IMR-90 (cell line): Measurements from ENCODE around the gene PRR18. TPM values are rescaled to one million over a fixed set of nuclear protein-coding genes. Genes with fewer than 3 reads are reported as not detected.
A peak's percentile ranks its signal among the peaks of the same experiment; 100 is the strongest.

Experiments
- ATAC-seq: fragments of 200-7000 bp; cut with Tn5 transposase; 2 replicates; pipeline ENCODE4 v1.9.1; 2020; ENCODE audit warnings: low read depth, mild to moderate bottlenecking, moderate library complexity
- BruUV-seq: library from RNA; stranded (reverse); fragments of 400-500 nt; replicated peaks from 2 replicates; lab custom pipeline; 2021; lab: Mats Ljungman, UMichigan
- CTCF ChIA-PET: fragments of 300-600 bp; formaldehyde crosslinking; extraction: SDS; loops from one replicate; lab custom pipeline; 2021; ENCODE audit warnings: antibody characterized with exemption; lab: Yijun Ruan, JAX
- POLR2A ChIA-PET: fragments of 300-600 bp; sonication (Branson Sonifier 250); formaldehyde crosslinking; loops from one replicate; lab custom pipeline; 2022; ENCODE audit warnings: antibody characterized with exemption; ENCODE audit not compliant: unreplicated experiment; lab: Charles Lee
- DNase-seq: peaks from one replicate; pipeline ENCODE4 v3.0.0; 2013
- H2AFZ ChIP-seq: replicated peaks from 2 replicates; pipeline ENCODE3; 2013; ENCODE audit warnings: low read length, mild to moderate bottlenecking; ENCODE audit not compliant: poor library complexity
- H2AK5ac ChIP-seq: 2 replicates; pipeline ENCODE4 v1.6.1; 2013; ENCODE audit warnings: low read depth, low read length, inconsistent platforms
- H2AK9ac ChIP-seq: replicated peaks from 2 replicates; pipeline ENCODE3; 2013; ENCODE audit warnings: mild to moderate bottlenecking, low read depth, low read length, moderate library complexity; ENCODE audit not compliant: poor library complexity
- H2BK120ac ChIP-seq: 2 replicates; pipeline ENCODE4 v1.6.1; 2013; ENCODE audit warnings: low read depth, low read length, inconsistent platforms
- H2BK15ac ChIP-seq: 3 replicates; pipeline ENCODE4 v1.6.1; 2013; ENCODE audit warnings: low read depth, low read length, inconsistent platforms
- H2BK20ac ChIP-seq: 2 replicates; pipeline ENCODE4 v1.6.1; 2013; ENCODE audit warnings: low read depth, mild to moderate bottlenecking, inconsistent platforms, low read length, moderate library complexity
- H2BK5ac ChIP-seq: 2 replicates; pipeline ENCODE4 v1.6.1; 2013; ENCODE audit warnings: mild to moderate bottlenecking, low read depth, low read length, inconsistent platforms; ENCODE audit not compliant: poor library complexity, severe bottlenecking
- H3K14ac ChIP-seq: replicated peaks from 2 replicates; pipeline ENCODE4 v1.6.1; 2013; ENCODE audit warnings: low read depth, low read length, inconsistent platforms
- H3K18ac ChIP-seq: 2 replicates; pipeline ENCODE4 v1.6.1; 2013; ENCODE audit warnings: low read depth, low read length, control low read depth
- H3K23ac ChIP-seq: 2 replicates; pipeline ENCODE4 v1.6.1; 2013; ENCODE audit warnings: low read depth, low read length, inconsistent platforms
- H3K27ac ChIP-seq: 2 replicates; pipeline ENCODE4 v1.5.1; 2013; ENCODE audit warnings: mild to moderate bottlenecking, control low read depth, low read length; ENCODE audit not compliant: insufficient read depth
- H3K27me3 ChIP-seq: 2 replicates; pipeline ENCODE4 v1.6.1; 2013; ENCODE audit warnings: low read length; ENCODE audit not compliant: control insufficient read depth, insufficient read depth
- H3K36me3 ChIP-seq: 2 replicates; pipeline ENCODE4 v1.6.1; 2013; ENCODE audit warnings: low read length, mixed read lengths; ENCODE audit not compliant: control insufficient read depth, insufficient read depth
- H3K4ac ChIP-seq: 2 replicates; pipeline ENCODE4 v1.6.1; 2013; ENCODE audit warnings: low read depth, low read length, inconsistent platforms
- H3K4me1 ChIP-seq: 2 replicates; pipeline ENCODE4 v1.6.1; 2013; ENCODE audit warnings: low read length, mixed read lengths; ENCODE audit not compliant: control insufficient read depth, insufficient read depth
- H3K4me2 ChIP-seq: 2 replicates; pipeline ENCODE4 v1.6.1; 2013; ENCODE audit warnings: low read depth, mild to moderate bottlenecking, control low read depth, low read length, moderate library complexity
- H3K4me3 ChIP-seq: 2 replicates; pipeline ENCODE4 v1.5.1; 2013; ENCODE audit warnings: low read depth, mild to moderate bottlenecking, control low read depth, low read length, moderate library complexity; ENCODE audit not compliant: insufficient read depth
- H3K56ac ChIP-seq: 2 replicates; pipeline ENCODE4 v1.6.1; 2013; ENCODE audit warnings: low read length, inconsistent platforms; ENCODE audit not compliant: insufficient read depth; ENCODE audit errors: extremely low read depth
- H3K79me1 ChIP-seq, 2 experiments: 2 replicates each; pipeline ENCODE4 v1.6.1; 2013; ENCODE audit warnings: low read length in 2 of 2, inconsistent platforms in 1 of 2, low read depth in 1 of 2
- H3K9ac ChIP-seq: 2 replicates; pipeline ENCODE4 v1.6.1; 2013; ENCODE audit warnings: low read depth, low read length, control low read depth
- H3K9me1 ChIP-seq: 2 replicates; pipeline ENCODE4 v1.6.1; 2013; ENCODE audit warnings: low read length, inconsistent platforms; ENCODE audit not compliant: insufficient read depth
- H3K9me3 ChIP-seq: 2 replicates; pipeline ENCODE4 v1.6.1; 2013; ENCODE audit warnings: low read length; ENCODE audit not compliant: control insufficient read depth, insufficient read depth
- H4K20me1 ChIP-seq: 2 replicates; pipeline ENCODE4 v1.6.1; 2013; ENCODE audit warnings: low read length, inconsistent platforms; ENCODE audit not compliant: insufficient read depth
- H4K5ac ChIP-seq: 2 replicates; pipeline ENCODE4 v1.6.1; 2013; ENCODE audit warnings: mild to moderate bottlenecking, low read depth, low read length, control low read depth
- H4K8ac ChIP-seq, 2 experiments: 2 replicates each; pipeline ENCODE4 v1.6.1; 2013; ENCODE audit warnings: low read depth in 2 of 2, low read length in 2 of 2, control low read depth in 1 of 2, inconsistent platforms in 1 of 2
- H4K91ac ChIP-seq: 2 replicates; pipeline ENCODE4 v1.6.1; 2013; ENCODE audit warnings: low read depth, low read length, inconsistent platforms; ENCODE audit not compliant: insufficient read depth
- CTCF ChIP-seq: conservative IDR thresholded peaks from 2 replicates; pipeline ENCODE4 v1.5.1; 2012; ENCODE audit warnings: mild to moderate bottlenecking, low read depth, low read length, improper control_type of control experiment
- FOS ChIP-seq: fragments of 150-350 bp; IDR thresholded peaks from 2 replicates; pipeline ENCODE4 v1.6.1; 2016; ENCODE audit warnings: low read depth, low read length
- MAFK ChIP-seq: IDR thresholded peaks from 2 replicates; pipeline ENCODE4 v1.6.1; 2012; ENCODE audit warnings: low read depth, low read length, improper control_type of control experiment
- MAZ ChIP-seq: IDR thresholded peaks from 2 replicates; pipeline ENCODE4 v1.6.1; 2012; ENCODE audit warnings: low read depth, mild to moderate bottlenecking, low read length, improper control_type of control experiment, moderate library complexity, borderline replicate concordance
- MXI1 ChIP-seq: IDR thresholded peaks from 2 replicates; pipeline ENCODE4 v1.6.1; 2012; ENCODE audit warnings: low read depth, mild to moderate bottlenecking, low read length, moderate library complexity, borderline replicate concordance
- NFE2L2 ChIP-seq: fragments of 150-350 bp; IDR thresholded peaks from 2 replicates; pipeline ENCODE4 v1.6.1; 2016; ENCODE audit warnings: low read depth, mild to moderate bottlenecking, low read length
- WGBS, 2 experiments: methylation state at CpG; one replicate each; pipeline versions ENCODE4 v1.1.5 to v1.1.7; 2013; ENCODE audit warnings: missing lambda C conversion rate in 2 of 2; ENCODE audit not compliant: insufficient read length in 1 of 2; ENCODE audit errors: extremely low coverage in 2 of 2; 5-methylcytosine and 5-hydroxymethylcytosine counted together
- dilution Hi-C: fragments of 300-500 bp; cut with HindIII; formaldehyde crosslinking; loops from one replicate; pipeline ENCODE4 v1.14.3; 2018; ENCODE audit warnings: low sequenced_read_pairs; ENCODE audit not compliant: unreplicated experiment
- in situ Hi-C: fragments of 300-500 bp; cut with MboI; formaldehyde crosslinking; loops from 3 replicates; pipeline ENCODE4 v1.14.3; 2019; ENCODE audit warnings: low sequenced_read_pairs, inconsistent platforms, mixed read lengths
- intact Hi-C: fragments of 100-400 bp; cut with micrococcal nuclease; formaldehyde crosslinking; loops from 2 replicates; pipeline ENCODE4 v1.10.0; 2022
- polyA plus RNA-seq, 3 experiments: library from polyadenylated mRNA; depleted of rRNA; stranded (reverse); fragments of >200 nt; gene quantifications; 2 replicates each; pipeline ENCODE4 v1.2.3, GENCODE V29; 2012; ENCODE audit warnings: low replicate concordance in 1 of 3
- total RNA-seq: library from RNA; depleted of rRNA; stranded (reverse); fragments of >200 nt; gene quantifications from 2 replicates; pipeline ENCODE4 v1.2.3, GENCODE V29; 2012

The PRR18 gene
- total and polyA plus RNA-seq, 2 of the 4 experiments (the other 2 are of a cell fraction), result not detected

GRCh38 chr6:166306378-166307081 is 1.7 kb downstream of the PRR18 start:
- BruUV-seq, result no TSS peak
- dilution Hi-C loops, result no loop called here

More at GRCh38 chr6:166306378-166307081, 1.7 kb downstream of the PRR18 start:
- Histone ChIP-seq H2BK15ac (no peak overlapping the region), H3K4me1 (no peaks in the 10 kb centered on the region; the same call in 1 of the 2 replicates), H3K4me2 (no peak overlapping the region), H2AK5ac (no peak overlapping the region), H3K27me3 (peaks cover 57% of the 10 kb centered on the region), H4K5ac (no peak overlapping the region), H3K27ac (no peak overlapping the region), H3K9me1 (no peaks in the 10 kb centered on the region), H3K4me3 (no peak overlapping the region), H3K79me1 (no peaks in the 10 kb centered on the region), H3K36me3 (no peaks in the 10 kb centered on the region), H3K9ac (no peak overlapping the region), H3K18ac (no peak overlapping the region), H3K4ac (no peak overlapping the region), H2BK120ac (no peak overlapping the region), H2AK9ac (peak overlapping the region; percentile 28), H3K14ac (no peak overlapping the region), H4K20me1 (no peaks in the 10 kb centered on the region), H4K91ac (no peak overlapping the region), H2AFZ (no peak overlapping the region), H3K56ac (no peak overlapping the region), H2BK20ac (no peak overlapping the region), H4K8ac (no peak overlapping the region), H2BK5ac (no peak overlapping the region), H3K23ac (no peak overlapping the region), H3K9me3 (no peaks in the 10 kb centered on the region)
- in situ Hi-C loops (no loop called here), intact Hi-C loops (no loop called here)
- DNase-seq, result no peak
- 55% methylated on average over 9 of the region's 34 CpGs; no CpG with 5 or more reads in 1 of the 2 experiments for WGBS, 2 experiments
- ChIA-PET CTCF (no interaction called here), POLR2A (no interaction called here)
- TF ChIP-seq MXI1 (no peak), FOS (no peak), MAZ (no peak), MAFK (no peak), NFE2L2 (no peak), CTCF (no peak)
- no peak for ATAC-seq
